H1 (cell line): Measurements from ENCODE around the gene MAFB. TPM values are rescaled to one million over a fixed set of nuclear protein-coding genes. Genes with fewer than 3 reads are reported as not detected.

Source experiments
- CTCF ChIA-PET: fragments of 300-600 bp; sonication (Branson Sonifier 250); formaldehyde crosslinking; loops from one replicate; lab custom pipeline; 2021; ENCODE audit not compliant: partially characterized antibody; lab: Charles Lee
- POLR2A ChIA-PET: fragments of 300-600 bp; sonication (Branson Sonifier 250); formaldehyde crosslinking; loops from one replicate; lab custom pipeline; 2021; ENCODE audit warnings: inconsistent platforms; ENCODE audit not compliant: partially characterized antibody; lab: Charles Lee
- DNase-seq, 2 experiments: peaks; one replicate each; pipeline versions ENCODE4 v3.0.0 to v3.0.0-alpha.2; 2010 to 2022; ENCODE audit warnings: low spot score in 2 of 2, low read depth in 1 of 2, mixed read lengths in 1 of 2
- FAIRE-seq: peaks from 2 replicates; lab custom pipeline; 2011; peaks lifted over from hg19 to GRCh38; lab: Jason Lieb, UNC
- H2AFZ ChIP-seq: 2 replicates; pipeline ENCODE4 v1.8.1; 2012; ENCODE audit warnings: low read length, inconsistent platforms
- H2AK5ac ChIP-seq: 2 replicates; pipeline ENCODE4 v1.6.1; 2013; ENCODE audit warnings: low read depth, low read length
- H2BK120ac ChIP-seq: replicated peaks from 2 replicates; pipeline ENCODE3; 2013; ENCODE audit warnings: low read depth, low read length, inconsistent platforms
- H2BK12ac ChIP-seq: 2 replicates; pipeline ENCODE4 v1.6.1; 2013; ENCODE audit warnings: low read depth, low read length
- H2BK15ac ChIP-seq: 2 replicates; pipeline ENCODE4 v1.6.1; 2013; ENCODE audit warnings: low read length
- H2BK20ac ChIP-seq: 2 replicates; pipeline ENCODE4 v1.6.1; 2013; ENCODE audit warnings: low read length
- H2BK5ac ChIP-seq: 2 replicates; pipeline ENCODE4 v1.6.1; 2013; ENCODE audit warnings: low read depth, low read length
- H3K14ac ChIP-seq: 2 replicates; pipeline ENCODE4 v1.6.1; 2013; ENCODE audit warnings: inconsistent platforms; ENCODE audit not compliant: insufficient read length
- H3K18ac ChIP-seq: 2 replicates; pipeline ENCODE4 v1.6.1; 2013; ENCODE audit warnings: low read length; ENCODE audit errors: extremely low read depth
- H3K23ac ChIP-seq: 2 replicates; pipeline ENCODE4 v1.6.1; 2013; ENCODE audit warnings: inconsistent platforms; ENCODE audit not compliant: insufficient read length
- H3K23me2 ChIP-seq: 2 replicates; pipeline ENCODE4 v1.6.1; 2013; ENCODE audit warnings: low read depth, low read length
- H3K27ac ChIP-seq: 2 replicates; pipeline ENCODE4 v1.6.1; 2011; ENCODE audit warnings: low read depth, low read length, inconsistent platforms
- H3K27me3 ChIP-seq, 4 experiments: replicated peaks in 1 of 4; 1 replicate in 1 of 4; 2 replicates in 3 of 4; pipeline versions ENCODE4 v1.6.1 to v1.8.1; 2011 to 2013; ENCODE audit warnings: low read length in 3 of 4, mild to moderate bottlenecking in 3 of 4, inconsistent platforms in 2 of 4, mixed read lengths in 2 of 4, moderate library complexity in 1 of 4; ENCODE audit not compliant: control insufficient read depth in 3 of 4, insufficient read depth in 3 of 4; ENCODE audit errors: extremely low read depth in 1 of 4
- H3K36me3 ChIP-seq, 4 experiments: 2 replicates each; pipeline versions ENCODE4 v1.6.1 to v1.8.1; 2011 to 2013; ENCODE audit warnings: mild to moderate bottlenecking in 4 of 4, low read length in 3 of 4, moderate library complexity in 2 of 4, control low read depth in 1 of 4, inconsistent platforms in 1 of 4; ENCODE audit not compliant: insufficient read depth in 4 of 4, control insufficient read depth in 2 of 4
- H3K4ac ChIP-seq: replicated peaks from 2 replicates; pipeline ENCODE3; 2013; ENCODE audit warnings: low read length, low read depth, mixed read lengths, inconsistent platforms; ENCODE audit not compliant: insufficient read length
- H3K4me1 ChIP-seq, 4 experiments: replicated peaks in 1 of 4; 1 replicate in 1 of 4; 2 replicates in 3 of 4; pipeline versions ENCODE4 v1.6.1 to v1.8.1; 2011 to 2013; ENCODE audit warnings: low read length in 3 of 4, inconsistent platforms in 2 of 4, mixed read lengths in 1 of 4; ENCODE audit not compliant: insufficient read depth in 4 of 4, control insufficient read depth in 3 of 4
- H3K4me2 ChIP-seq, 2 experiments: 2 replicates each; pipeline versions ENCODE4 v1.6.1 to v1.8.1; 2011 to 2013; ENCODE audit warnings: low read depth in 2 of 2, low read length in 2 of 2, control low read depth in 1 of 2, inconsistent platforms in 1 of 2, mild to moderate bottlenecking in 1 of 2; ENCODE audit not compliant: insufficient read depth in 1 of 2
- H3K4me3 ChIP-seq, 4 experiments: fragments of 200-600, 300-600 bp in 1 of 4; sonication (generic), shearing (Covaris generic), sonication (Bioruptor Twin) in 1 of 4; 2 replicates each; pipeline versions ENCODE4 v1.5.1 to v1.8.1; 2011 to 2016; ENCODE audit warnings: low read length in 4 of 4, low read depth in 3 of 4, control low read depth in 2 of 4, inconsistent platforms in 2 of 4, mild to moderate bottlenecking in 2 of 4, mixed read lengths in 1 of 4, moderate library complexity in 1 of 4; ENCODE audit not compliant: insufficient read depth in 2 of 4; ENCODE audit errors: extremely low read depth in 1 of 4
- H3K56ac ChIP-seq: replicated peaks from 2 replicates; pipeline ENCODE3; 2013; ENCODE audit warnings: low read depth, mild to moderate bottlenecking, mixed read lengths, low read length, inconsistent platforms; ENCODE audit not compliant: insufficient read length
- H3K79me1 ChIP-seq: 2 replicates; pipeline ENCODE4 v1.6.1; 2013; ENCODE audit warnings: low read depth, low read length, control low read depth
- H3K79me2 ChIP-seq, 2 experiments: 2 replicates each; pipeline versions ENCODE4 v1.6.1 to v1.8.1; 2012 to 2013; ENCODE audit warnings: low read length in 2 of 2, mild to moderate bottlenecking in 2 of 2, inconsistent platforms in 1 of 2; ENCODE audit not compliant: insufficient read depth in 2 of 2, control insufficient read depth in 1 of 2
- H3K9ac ChIP-seq, 4 experiments: replicated peaks in 1 of 4; 1 replicate in 1 of 4; 2 replicates in 3 of 4; pipeline versions ENCODE4 v1.6.1 to v1.8.1; 2011 to 2013; ENCODE audit warnings: low read depth in 3 of 4, low read length in 3 of 4, control low read depth in 2 of 4, mild to moderate bottlenecking in 2 of 4, moderate library complexity in 2 of 4, inconsistent platforms in 1 of 4; ENCODE audit errors: extremely low read depth in 1 of 4
- H3K9me3 ChIP-seq, 2 experiments: 2 replicates each; pipeline versions ENCODE4 v1.6.1 to v1.8.1; 2012 to 2013; ENCODE audit warnings: mild to moderate bottlenecking in 2 of 2, moderate library complexity in 2 of 2, control low read depth in 1 of 2, inconsistent platforms in 1 of 2, low read depth in 1 of 2, low read length in 1 of 2, mixed read lengths in 1 of 2; ENCODE audit not compliant: insufficient read depth in 2 of 2
- H4K20me1 ChIP-seq, 2 experiments: replicated peaks in 1 of 2; 2 replicates each; pipeline versions ENCODE3 to v1.8.1; 2011 to 2013; ENCODE audit warnings: inconsistent platforms in 2 of 2, low read length in 2 of 2, mild to moderate bottlenecking in 1 of 2; ENCODE audit not compliant: insufficient read depth in 2 of 2, control insufficient read depth in 1 of 2
- H4K5ac ChIP-seq: 2 replicates; pipeline ENCODE4 v1.6.1; 2013; ENCODE audit warnings: low read length, low read depth, mixed read lengths, inconsistent platforms; ENCODE audit not compliant: insufficient read length
- H4K8ac ChIP-seq: 2 replicates; pipeline ENCODE4 v1.8.0; 2013; ENCODE audit warnings: mild to moderate bottlenecking, moderate library complexity, low read length, inconsistent platforms; ENCODE audit not compliant: insufficient read depth; ENCODE audit errors: extremely low read depth
- H4K91ac ChIP-seq: replicated peaks from 2 replicates; pipeline ENCODE3; 2013; ENCODE audit warnings: low read length, mixed read lengths, inconsistent platforms; ENCODE audit not compliant: insufficient read length
- BACH1 ChIP-seq: IDR thresholded peaks from 2 replicates; pipeline ENCODE4 v1.6.1; 2012; ENCODE audit warnings: low read length, improper control_type of control experiment
- BRCA1 ChIP-seq: IDR thresholded peaks from 2 replicates; pipeline ENCODE4 v1.6.1; 2012; ENCODE audit warnings: low read depth, low read length, improper control_type of control experiment
- E2F6 ChIP-seq: IDR thresholded peaks from 2 replicates; pipeline ENCODE4 v1.6.1; 2012; ENCODE audit warnings: inconsistent platforms
- EZH2 ChIP-seq: fragments of 200-600 bp; sonication (generic); IDR thresholded peaks from 2 replicates; pipeline ENCODE4 v1.7.1; 2012; ENCODE audit warnings: low read depth, mild to moderate bottlenecking, moderate library complexity, low read length, inconsistent platforms; ENCODE audit not compliant: severe bottlenecking
- HDAC2 ChIP-seq, 2 experiments: fragments of 300-600 bp in 1 of 2; sonication (generic) in 1 of 2; IDR thresholded peaks; 2 replicates each; pipeline ENCODE4 v1.6.1; 2011 to 2012; ENCODE audit warnings: low read depth in 2 of 2, low read length in 2 of 2, mild to moderate bottlenecking in 2 of 2, moderate library complexity in 2 of 2, borderline replicate concordance in 1 of 2, inconsistent platforms in 1 of 2
- HDAC6 ChIP-seq: IDR thresholded peaks from one replicate; pipeline ENCODE4 v1.7.1; 2012; ENCODE audit warnings: low read depth, mild to moderate bottlenecking, inconsistent platforms, low read length, moderate library complexity
- KDM4A ChIP-seq: IDR thresholded peaks from one replicate; pipeline ENCODE4 v1.7.1; 2012; ENCODE audit warnings: low read depth, mild to moderate bottlenecking, moderate library complexity, low read length, inconsistent platforms; ENCODE audit not compliant: severe bottlenecking
- NANOG ChIP-seq: IDR thresholded peaks from 2 replicates; pipeline ENCODE4 v1.6.1; 2011; ENCODE audit warnings: low read length, low read depth, mild to moderate bottlenecking, inconsistent platforms; ENCODE audit not compliant: insufficient read depth, poor library complexity, severe bottlenecking
- SP1 ChIP-seq: IDR thresholded peaks from 2 replicates; pipeline ENCODE4 v1.6.1; 2011; ENCODE audit warnings: low read depth, low read length
- TAF1 ChIP-seq: IDR thresholded peaks from 2 replicates; pipeline ENCODE4 v1.6.1; 2011; ENCODE audit warnings: mild to moderate bottlenecking, low read depth, low read length
- TAF7 ChIP-seq: optimal IDR thresholded peaks from 2 replicates; pipeline ENCODE3; 2011; ENCODE audit warnings: low read depth, mild to moderate bottlenecking, inconsistent platforms, low read length, moderate library complexity, borderline replicate concordance
- TCF12 ChIP-seq: IDR thresholded peaks from 2 replicates; pipeline ENCODE4 v1.6.1; 2011; ENCODE audit warnings: low read depth, mild to moderate bottlenecking, low read length
- TEAD4 ChIP-seq: IDR thresholded peaks from 2 replicates; pipeline ENCODE4 v1.6.1; 2012; ENCODE audit warnings: low read depth, low read length, inconsistent platforms, mixed read lengths
- YY1 ChIP-seq: IDR thresholded peaks from 2 replicates; pipeline ENCODE4 v1.6.1; 2011; ENCODE audit warnings: low read depth, mild to moderate bottlenecking, low read length
- WGBS, 2 experiments: shearing (Covaris generic) in 1 of 2; methylation state at CpG; one replicate each; pipeline versions ENCODE4 v1.1.6 to v1.1.7; 2013 to 2015; ENCODE audit warnings: low lambda C conversion rate in 2 of 2, mixed read lengths in 2 of 2, inconsistent platforms in 1 of 2, low coverage in 1 of 2, missing lambda C conversion rate in 1 of 2; ENCODE audit not compliant: insufficient replicate concordance in 2 of 2, insufficient coverage in 1 of 2, insufficient read length in 1 of 2; ENCODE audit errors: extremely low coverage in 1 of 2, missing lambda C conversion rate in 1 of 2; 5-methylcytosine and 5-hydroxymethylcytosine counted together
- polyA plus RNA-seq, 7 experiments: library from polyadenylated mRNA; depleted of rRNA in 3 of 7; stranded (reverse) in 5 of 7; unstranded in 2 of 7; fragments of >200 nt in 5 of 7; fragments of 200-250 nt in 2 of 7; gene quantifications; 1 replicate in 5 of 7; 2 replicates in 1 of 7; 4 replicates in 1 of 7; pipeline versions ENCODE4 v1.2.1 to v1.2.3, GENCODE V29; 2011 to 2013; ENCODE audit warnings: missing spikeins in 2 of 7, mixed read lengths in 2 of 7
- total RNA-seq: library from RNA; stranded (reverse); fragmentation: NEBNext Ultra II Directional; extraction: Animal tissue kit (Norgen Biotek cat#: 25700); gene quantifications from 2 replicates; pipeline ENCODE4 v1.2.1, GENCODE V29; 2021

The MAFB gene
- total and polyA plus RNA-seq, 2 of the 8 experiments (the other 6 are each of a cell fraction or from before 2014, with no cell fraction given): 0.83 to 1.8 TPM

- Histone ChIP-seq H3K27me3 (no peaks in the 10 kb centered on the region), H3K23me2 (no peaks in the 10 kb centered on the region), H3K4me3 (no peak overlapping the region), H3K9me3 (no peaks in the 10 kb centered on the region), H3K56ac (no peak overlapping the region), H2BK20ac (no peak overlapping the region), H2BK120ac (no peak overlapping the region), H2AK5ac (no peak overlapping the region), H3K27ac (no peak overlapping the region), H4K91ac (no peak overlapping the region), H4K20me1 (no peaks in the 10 kb centered on the region), H2AFZ (no peak overlapping the region), H3K14ac (no peak overlapping the region), H3K9ac (no peak overlapping the region), H4K5ac (no peak overlapping the region), H2BK15ac (no peak overlapping the region), H3K79me2 (no peaks in the 10 kb centered on the region), H2BK5ac (no peak overlapping the region), H2BK12ac (no peak overlapping the region), H3K23ac (no peak overlapping the region), H3K4me1 (peaks cover 0 to 2% (median 0%) of the 10 kb centered on the region in 4 experiments; a peak in 1 of 7 replicates), H3K36me3 (no peaks in the 10 kb centered on the region), H3K4ac (no peak overlapping the region), H3K4me2 (no peak overlapping the region), H4K8ac (no peak overlapping the region), H3K79me1 (no peaks in the 10 kb centered on the region), H3K18ac (no peak overlapping the region)
- DNase-seq (no peak), FAIRE-seq (no peak)
- CTCF ChIA-PET: interaction anchor here (1.0 to 2.4 kb wide), 3 partner anchors 12 to 15 kb away, joined by 3 to 9 read pairs (median 3); no protein-coding TSS in a partner anchor
- POLR2A ChIA-PET: no interaction called here
- WGBS, 2 experiments: 95% methylated on average over 3 of the region's 3 CpGs; no CpG with 5 or more reads in 1 of the 2 experiments
- TF ChIP-seq YY1 (no peak), HDAC6 (no peak), BACH1 (no peak), TCF12 (no peak), TEAD4 (no peak), E2F6 (no peak), HDAC2 (IDR thresholded peaks at IDR 0.05; ENCODE audit: borderline replicate concordance in 1 of 2, low read depth in 2 of 2, low read length in 2 of 2) (no peak), TAF7 (no peak), TAF1 (no peak), SP1 (no peak), NANOG (no peak), BRCA1 (no peak), EZH2 (no peak), KDM4A (no peak)
These were observed 37.7 kb upstream of the MAFB start for GRCh38 chr20:40726776-40727175.
